ENCODE results near the gene ERC1.

GRCh38 chr12:1078002-1078401, 87.0 kb downstream of the ERC1 start:
- TF ChIP-seq MTA1 (IDR thresholded peaks at IDR 0.05; ENCODE audit: borderline replicate concordance) (no peak), ZBTB11 (CRISPR knock-in tag; IDR thresholded peaks at IDR 0.05) (no peak), CTCF (IDR thresholded peaks at IDR 0.05 in 2 of 3, conservative IDR thresholded peaks at IDR 0.05 in 1 of 3; ENCODE audit: insufficient read depth in 2 of 3, low read depth in 1 of 3, low read length in 3 of 3) (no peak), POLR2AphosphoS5 (IDR thresholded peaks at IDR 0.05; ENCODE audit: control insufficient read depth, insufficient read depth, low read depth, low read length) (no peak), RNF219 (CRISPR knock-in tag; IDR thresholded peaks at IDR 0.05) (no peak)

All from K562 (cell line).